HepG2 (cell line): Measurements from ENCODE around the gene CARD9. TPM values are rescaled to one million over a fixed set of nuclear protein-coding genes. Genes with fewer than 3 reads are reported as not detected.

Experiments used
- CBX1 ChIP-seq: IDR thresholded peaks from one replicate; pipeline ENCODE4 v1.6.1; 2016; ENCODE audit warnings: antibody characterized with exemption, low read depth
- KIAA2018 ChIP-seq: sonication (generic); formaldehyde crosslinking; IDR thresholded peaks from 2 replicates; pipeline ENCODE4 v1.5.0; 2020; ENCODE audit warnings: mild to moderate bottlenecking, missing genetic modification reagents, borderline replicate concordance
- PHF8 ChIP-seq: sonication (generic); formaldehyde crosslinking; IDR thresholded peaks from 2 replicates; pipeline ENCODE4 v1.5.0; 2020; ENCODE audit warnings: missing genetic modification reagents
- ZNF274 ChIP-seq: sonication (generic); formaldehyde crosslinking; IDR thresholded peaks from 2 replicates; pipeline ENCODE4 v1.5.1; 2020; ENCODE audit warnings: mild to moderate bottlenecking, missing genetic modification reagents
- ZNF296 ChIP-seq: sonication (generic); formaldehyde crosslinking; conservative IDR thresholded peaks from 2 replicates; pipeline ENCODE4 v1.5.0; 2020; ENCODE audit warnings: mild to moderate bottlenecking, missing genetic modification reagents
- ZNF331 ChIP-seq: sonication (generic); formaldehyde crosslinking; IDR thresholded peaks from 2 replicates; pipeline ENCODE4 v1.4.0; 2020; ENCODE audit warnings: missing genetic modification reagents
- ZNF672 ChIP-seq: sonication (generic); formaldehyde crosslinking; IDR thresholded peaks from 2 replicates; pipeline ENCODE4 v1.8.1; 2022; ENCODE audit warnings: missing genetic modification reagents
- ZNF773 ChIP-seq: sonication (generic); formaldehyde crosslinking; IDR thresholded peaks from 2 replicates; pipeline ENCODE4 v1.4.0; 2020; ENCODE audit warnings: missing genetic modification reagents, borderline replicate concordance
- ZSCAN20 ChIP-seq: sonication (generic); formaldehyde crosslinking; IDR thresholded peaks from 2 replicates; pipeline ENCODE4 v1.4.0; 2020; ENCODE audit warnings: missing genetic modification reagents, mild to moderate bottlenecking, borderline replicate concordance
- ZZZ3 ChIP-seq: sonication (generic); formaldehyde crosslinking; IDR thresholded peaks from 2 replicates; pipeline ENCODE4 v1.4.0; 2020; ENCODE audit warnings: missing genetic modification reagents, mild to moderate bottlenecking, borderline replicate concordance
- polyA plus RNA-seq, 8 experiments: library from polyadenylated mRNA; depleted of rRNA in 3 of 8; stranded (reverse) in 7 of 8; unstranded in 1 of 8; fragments of >200 nt; fragmentation: Illumina TruSeq in 4 of 8; extraction: Trizol in 4 of 8; gene quantifications; 2 replicates each; pipeline versions ENCODE4 v1.2.1 to v1.2.3, GENCODE V29; 2011 to 2016; ENCODE audit warnings: low read depth in 4 of 8, missing spikeins in 1 of 8, mixed read lengths in 1 of 8; ENCODE audit not compliant: insufficient read depth in 1 of 8
- total RNA-seq, 5 experiments: library from RNA; depleted of rRNA; stranded (reverse); fragments of >200 nt; fragmentation: Illumina TruSeq; extraction: Trizol; gene quantifications; 2 replicates each; pipeline ENCODE4 v1.2.3, GENCODE V29; 2016; ENCODE audit warnings: low read depth in 1 of 5
- TF ChIP-seq, protein P1 (sequence below): sonication (generic); formaldehyde crosslinking; IDR thresholded peaks from 2 replicates; pipeline ENCODE4 v1.9.0; 2021; ENCODE audit warnings: mild to moderate bottlenecking, missing genetic modification reagents
- TF ChIP-seq, protein P2 (sequence below): sonication (generic); formaldehyde crosslinking; conservative IDR thresholded peaks from 2 replicates; pipeline ENCODE4 v1.8.0; 2022; ENCODE audit warnings: mild to moderate bottlenecking, moderate library complexity, missing genetic modification reagents

Gene CARD9
- total and polyA plus RNA-seq, 2 of the 13 experiments (the other 11 are each of a cell fraction or from before 2014, with no cell fraction given): 3.3 to 7.4 TPM

DNA sequence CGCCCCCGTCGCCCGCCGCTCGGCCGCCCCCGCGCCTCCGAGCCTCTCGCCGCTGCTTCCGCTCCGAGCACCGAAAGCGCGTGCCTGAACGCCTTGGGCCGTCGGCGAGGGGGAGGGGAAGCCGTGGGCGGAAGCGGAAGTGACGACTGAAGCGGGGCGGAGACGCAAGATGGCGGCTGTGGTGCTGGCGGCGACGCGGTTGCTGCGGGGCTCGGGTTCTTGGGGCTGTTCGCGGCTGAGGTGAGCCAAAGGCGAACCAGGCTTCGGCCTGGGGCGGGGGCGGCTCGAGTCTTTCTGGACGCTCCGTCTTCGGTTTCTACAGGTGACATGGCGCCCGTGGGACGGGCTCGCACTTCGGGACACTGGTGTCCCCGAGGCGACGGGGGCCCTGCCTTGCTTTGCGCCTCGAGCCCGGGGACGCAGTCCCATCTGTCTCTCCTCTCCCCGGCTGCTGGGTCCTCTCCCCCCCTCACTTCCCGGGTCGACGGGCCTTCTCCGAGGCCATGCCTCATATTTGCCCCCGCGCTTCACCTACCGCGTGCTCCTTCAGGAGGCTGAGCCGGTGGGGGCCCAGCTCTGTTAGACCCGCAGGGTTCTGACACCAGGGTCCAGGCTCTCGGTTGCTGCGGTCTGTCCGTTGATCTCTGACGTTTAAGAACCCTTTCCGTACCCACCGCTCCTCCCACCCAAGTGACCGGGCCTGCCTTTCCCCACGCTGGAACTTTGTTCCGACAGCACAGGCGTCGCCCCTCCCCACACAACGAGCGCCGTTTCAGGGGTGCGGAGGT, 37.2 kb upstream of the CARD9 start, which contains the start of the genes ENTR1 and PMPCA (continued):
- TF ChIP-seq KIAA2018 (CRISPR knock-in tag) (no peak), ZNF274 (CRISPR knock-in tag) (peak; percentile 82; the same call in 1 of the 2 replicates), ZSCAN20 (CRISPR knock-in tag) (peak; percentile 67; the same call in 1 of the 2 replicates), ZNF296 (0 out of 2 replicates have a peak, but pooled peaks have one; percentile 15), ZNF672 (CRISPR knock-in tag) (no peak), PHF8 (CRISPR knock-in tag) (peak; percentile 92), ZNF773 (no peak), CBX1 (peak; percentile 68), ZNF331 (0 out of 2 replicates have a peak, but pooled peaks have one; percentile 53), ZZZ3 (CRISPR knock-in tag) (no peak)
- TF ChIP-seq, protein P1, sequence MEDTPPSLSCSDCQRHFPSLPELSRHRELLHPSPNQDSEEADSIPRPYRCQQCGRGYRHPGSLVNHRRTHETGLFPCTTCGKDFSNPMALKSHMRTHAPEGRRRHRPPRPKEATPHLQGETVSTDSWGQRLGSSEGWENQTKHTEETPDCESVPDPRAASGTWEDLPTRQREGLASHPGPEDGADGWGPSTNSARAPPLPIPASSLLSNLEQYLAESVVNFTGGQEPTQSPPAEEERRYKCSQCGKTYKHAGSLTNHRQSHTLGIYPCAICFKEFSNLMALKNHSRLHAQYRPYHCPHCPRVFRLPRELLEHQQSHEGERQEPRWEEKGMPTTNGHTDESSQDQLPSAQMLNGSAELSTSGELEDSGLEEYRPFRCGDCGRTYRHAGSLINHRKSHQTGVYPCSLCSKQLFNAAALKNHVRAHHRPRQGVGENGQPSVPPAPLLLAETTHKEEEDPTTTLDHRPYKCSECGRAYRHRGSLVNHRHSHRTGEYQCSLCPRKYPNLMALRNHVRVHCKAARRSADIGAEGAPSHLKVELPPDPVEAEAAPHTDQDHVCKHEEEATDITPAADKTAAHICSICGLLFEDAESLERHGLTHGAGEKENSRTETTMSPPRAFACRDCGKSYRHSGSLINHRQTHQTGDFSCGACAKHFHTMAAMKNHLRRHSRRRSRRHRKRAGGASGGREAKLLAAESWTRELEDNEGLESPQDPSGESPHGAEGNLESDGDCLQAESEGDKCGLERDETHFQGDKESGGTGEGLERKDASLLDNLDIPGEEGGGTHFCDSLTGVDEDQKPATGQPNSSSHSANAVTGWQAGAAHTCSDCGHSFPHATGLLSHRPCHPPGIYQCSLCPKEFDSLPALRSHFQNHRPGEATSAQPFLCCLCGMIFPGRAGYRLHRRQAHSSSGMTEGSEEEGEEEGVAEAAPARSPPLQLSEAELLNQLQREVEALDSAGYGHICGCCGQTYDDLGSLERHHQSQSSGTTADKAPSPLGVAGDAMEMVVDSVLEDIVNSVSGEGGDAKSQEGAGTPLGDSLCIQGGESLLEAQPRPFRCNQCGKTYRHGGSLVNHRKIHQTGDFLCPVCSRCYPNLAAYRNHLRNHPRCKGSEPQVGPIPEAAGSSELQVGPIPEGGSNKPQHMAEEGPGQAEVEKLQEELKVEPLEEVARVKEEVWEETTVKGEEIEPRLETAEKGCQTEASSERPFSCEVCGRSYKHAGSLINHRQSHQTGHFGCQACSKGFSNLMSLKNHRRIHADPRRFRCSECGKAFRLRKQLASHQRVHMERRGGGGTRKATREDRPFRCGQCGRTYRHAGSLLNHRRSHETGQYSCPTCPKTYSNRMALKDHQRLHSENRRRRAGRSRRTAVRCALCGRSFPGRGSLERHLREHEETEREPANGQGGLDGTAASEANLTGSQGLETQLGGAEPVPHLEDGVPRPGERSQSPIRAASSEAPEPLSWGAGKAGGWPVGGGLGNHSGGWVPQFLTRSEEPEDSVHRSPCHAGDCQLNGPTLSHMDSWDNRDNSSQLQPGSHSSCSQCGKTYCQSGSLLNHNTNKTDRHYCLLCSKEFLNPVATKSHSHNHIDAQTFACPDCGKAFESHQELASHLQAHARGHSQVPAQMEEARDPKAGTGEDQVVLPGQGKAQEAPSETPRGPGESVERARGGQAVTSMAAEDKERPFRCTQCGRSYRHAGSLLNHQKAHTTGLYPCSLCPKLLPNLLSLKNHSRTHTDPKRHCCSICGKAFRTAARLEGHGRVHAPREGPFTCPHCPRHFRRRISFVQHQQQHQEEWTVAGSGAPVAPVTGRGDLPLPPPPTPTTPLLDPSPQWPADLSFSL: no peak
- TF ChIP-seq, protein P2, sequence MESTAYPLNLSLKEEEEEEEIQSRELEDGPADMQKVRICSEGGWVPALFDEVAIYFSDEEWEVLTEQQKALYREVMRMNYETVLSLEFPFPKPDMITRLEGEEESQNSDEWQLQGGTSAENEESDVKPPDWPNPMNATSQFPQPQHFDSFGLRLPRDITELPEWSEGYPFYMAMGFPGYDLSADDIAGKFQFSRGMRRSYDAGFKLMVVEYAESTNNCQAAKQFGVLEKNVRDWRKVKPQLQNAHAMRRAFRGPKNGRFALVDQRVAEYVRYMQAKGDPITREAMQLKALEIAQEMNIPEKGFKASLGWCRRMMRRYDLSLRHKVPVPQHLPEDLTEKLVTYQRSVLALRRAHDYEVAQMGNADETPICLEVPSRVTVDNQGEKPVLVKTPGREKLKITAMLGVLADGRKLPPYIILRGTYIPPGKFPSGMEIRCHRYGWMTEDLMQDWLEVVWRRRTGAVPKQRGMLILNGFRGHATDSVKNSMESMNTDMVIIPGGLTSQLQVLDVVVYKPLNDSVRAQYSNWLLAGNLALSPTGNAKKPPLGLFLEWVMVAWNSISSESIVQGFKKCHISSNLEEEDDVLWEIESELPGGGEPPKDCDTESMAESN (CRISPR knock-in tag): peak; percentile 92
